H1 (cell line): ENCODE data around the gene OLFML2B.

Source experiments
- CREB1 ChIP-seq: IDR thresholded peaks from 2 replicates; pipeline ENCODE4 v1.6.1; 2012; ENCODE audit warnings: inconsistent platforms
- ZNF274 ChIP-seq: IDR thresholded peaks from 2 replicates; pipeline ENCODE4 v1.7.0; 2012; ENCODE audit warnings: low read length, borderline replicate concordance; ENCODE audit errors: extremely low read depth
- TF ChIP-seq, protein P1 (sequence below), 3 experiments: IDR thresholded peaks; 1 replicate in 2 of 3; 2 replicates in 1 of 3; pipeline versions ENCODE4 v1.5.1 to v1.6.1; 2011; ENCODE audit warnings: low read length in 3 of 3, mild to moderate bottlenecking in 3 of 3, inconsistent platforms in 2 of 3, low read depth in 1 of 3, moderate library complexity in 1 of 3; ENCODE audit not compliant: insufficient read depth in 1 of 3; ENCODE audit errors: control extremely low read depth in 1 of 3

GRCh38 chr1:161933592-161934588, 89.8 kb downstream of the OLFML2B start:
- TF ChIP-seq CREB1: no peak
- TF ChIP-seq, protein P1, sequence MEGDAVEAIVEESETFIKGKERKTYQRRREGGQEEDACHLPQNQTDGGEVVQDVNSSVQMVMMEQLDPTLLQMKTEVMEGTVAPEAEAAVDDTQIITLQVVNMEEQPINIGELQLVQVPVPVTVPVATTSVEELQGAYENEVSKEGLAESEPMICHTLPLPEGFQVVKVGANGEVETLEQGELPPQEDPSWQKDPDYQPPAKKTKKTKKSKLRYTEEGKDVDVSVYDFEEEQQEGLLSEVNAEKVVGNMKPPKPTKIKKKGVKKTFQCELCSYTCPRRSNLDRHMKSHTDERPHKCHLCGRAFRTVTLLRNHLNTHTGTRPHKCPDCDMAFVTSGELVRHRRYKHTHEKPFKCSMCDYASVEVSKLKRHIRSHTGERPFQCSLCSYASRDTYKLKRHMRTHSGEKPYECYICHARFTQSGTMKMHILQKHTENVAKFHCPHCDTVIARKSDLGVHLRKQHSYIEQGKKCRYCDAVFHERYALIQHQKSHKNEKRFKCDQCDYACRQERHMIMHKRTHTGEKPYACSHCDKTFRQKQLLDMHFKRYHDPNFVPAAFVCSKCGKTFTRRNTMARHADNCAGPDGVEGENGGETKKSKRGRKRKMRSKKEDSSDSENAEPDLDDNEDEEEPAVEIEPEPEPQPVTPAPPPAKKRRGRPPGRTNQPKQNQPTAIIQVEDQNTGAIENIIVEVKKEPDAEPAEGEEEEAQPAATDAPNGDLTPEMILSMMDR (IDR thresholded peaks at IDR 0.05; ENCODE audit: control extremely low read depth in 1 of 3, insufficient read depth in 1 of 3, low read depth in 1 of 3, low read length in 3 of 3): no peak
- no peak for TF ChIP-seq ZNF274
